NB4 (cell line): ENCODE results near the gene TOB1.

Source experiments
- DNase-seq: peaks from one replicate; pipeline ENCODE4 v3.0.0; 2010; ENCODE audit warnings: low read depth
- H3K4me3 ChIP-seq: one replicate; pipeline ENCODE4 v1.5.1; 2011; ENCODE audit warnings: mild to moderate bottlenecking, low read depth, low read length, moderate library complexity
- CTCF ChIP-seq: IDR thresholded peaks from one replicate; pipeline ENCODE4 v1.5.1; 2012; ENCODE audit warnings: low read depth, low read length
- MAX ChIP-seq: IDR thresholded peaks from 2 replicates; pipeline ENCODE4 v1.6.1; 2011; ENCODE audit warnings: low read depth, low read length
- MYC ChIP-seq: IDR thresholded peaks from 2 replicates; pipeline ENCODE4 v1.6.1; 2011; ENCODE audit warnings: low read depth, low read length
- POLR2A ChIP-seq: IDR thresholded peaks from 2 replicates; pipeline ENCODE4 v1.6.1; 2011; ENCODE audit warnings: mild to moderate bottlenecking; ENCODE audit not compliant: insufficient read length; ENCODE audit errors: extremely low read depth

The TOB1 gene

DNA sequence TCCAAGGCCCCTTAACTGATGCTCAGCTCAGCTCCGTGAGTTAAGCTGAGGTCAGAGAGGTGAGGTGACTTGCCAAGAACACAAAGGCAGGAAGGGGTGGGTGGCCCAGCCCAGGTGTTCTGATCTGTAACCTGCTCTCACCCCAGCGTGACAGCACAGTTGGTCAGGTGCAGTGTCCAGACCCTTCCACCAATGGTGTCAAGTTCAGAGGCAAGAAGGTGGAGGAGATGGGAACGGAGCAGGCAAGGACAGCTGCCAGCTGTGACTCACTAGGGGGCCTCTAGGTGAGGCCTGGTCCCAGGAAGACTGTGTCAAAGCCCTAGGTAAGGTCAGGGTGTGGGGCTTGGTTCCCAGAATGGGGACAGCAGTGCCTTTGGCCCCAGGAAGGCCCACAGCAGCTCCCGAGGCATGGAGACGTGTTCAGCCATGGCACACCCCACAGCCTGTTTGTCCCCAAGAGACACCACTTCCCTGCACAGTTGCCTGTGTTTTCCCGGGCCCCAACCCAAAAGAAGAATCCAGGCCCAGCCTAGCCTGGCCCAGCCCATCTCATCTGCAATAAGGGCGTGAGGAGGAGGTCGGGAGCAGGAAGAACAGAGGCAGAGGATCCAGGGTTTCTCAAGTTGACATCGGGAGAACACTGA lies 23.5 kb downstream of the TOB1 start:
- no peak overlapping the region for H3K4me3 ChIP-seq
- no peak for DNase-seq
- no peak for TF ChIP-seq MYC
- no peak for TF ChIP-seq MAX

DNA sequence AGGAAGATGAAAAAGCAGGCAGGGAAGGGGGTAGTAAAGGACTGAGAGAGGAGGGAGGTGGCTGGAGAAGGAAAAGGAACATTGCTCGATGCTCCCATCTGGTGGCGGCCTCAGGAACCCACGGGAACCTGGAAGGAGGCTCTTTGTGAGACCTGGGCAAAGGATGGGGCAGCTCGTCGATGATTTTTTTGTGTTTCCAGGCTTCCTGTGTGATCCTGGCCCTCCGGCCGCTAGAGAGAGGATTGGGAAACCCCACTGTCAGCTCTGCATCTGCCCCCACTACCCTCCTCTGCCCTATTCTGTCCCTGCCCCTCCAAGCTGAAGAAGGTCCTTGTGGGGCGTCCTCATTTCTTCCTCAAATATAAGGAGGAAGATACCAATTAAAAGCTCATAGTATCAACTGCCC lies 24.2 kb downstream of the TOB1 start:
- DNase-seq, result peak; percentile 64

GRCh38 chr17:50841277-50841948 lies 24.7 kb downstream of the TOB1 start:
- DNase-seq, result no peak

More for the DNA sequence above, 24.2 kb downstream of the TOB1 start:
- H3K4me3 ChIP-seq, result no peak overlapping the region
- TF ChIP-seq POLR2A (no peak), CTCF (peak; percentile 78), MYC (no peak), MAX (no peak)

GRCh38 chr17:50840311-50840851 lies 25.8 kb downstream of the TOB1 start:
- no peak for DNase-seq
- TF ChIP-seq MYC (no peak), CTCF (no peak), MAX (no peak), POLR2A (no peak)

More at GRCh38 chr17:50841277-50841948, 24.7 kb downstream of the TOB1 start:
- no peak overlapping the region for H3K4me3 ChIP-seq
- TF ChIP-seq MYC, result no peak

GRCh38 chr17:50839591-50840310 lies 26.4 kb downstream of the TOB1 start:
- no peak for DNase-seq
- no peak overlapping the region for H3K4me3 ChIP-seq
- TF ChIP-seq POLR2A (no peak), MYC (no peak), MAX (no peak), CTCF (no peak)

More at GRCh38 chr17:50840311-50840851, 25.8 kb downstream of the TOB1 start:
- no peak overlapping the region for H3K4me3 ChIP-seq

GRCh38 chr17:50837980-50838954 lies 27.9 kb downstream of the TOB1 start:
- DNase-seq, result no peak

More at GRCh38 chr17:50837980-50838954, 27.9 kb downstream of the TOB1 start:
- no peak overlapping the region for H3K4me3 ChIP-seq
- TF ChIP-seq CTCF (no peak), POLR2A (no peak), MAX (no peak), MYC (no peak)
